Stimulated activated CD8-positive, alpha-beta memory T cell treated with anti-CD3 and anti-CD28 coated beads, Interleukin-7, amount 100 ng/mL, for 1 hour (primary cell): ENCODE data around the gene MYO5B.

Experiments used
- DNase-seq, 2 donors: peaks; one replicate each; pipeline ENCODE4 v3.0.0-alpha.2; 2020; ENCODE audit warnings: low read depth in 2 of 2

MYO5B gene

DNA sequence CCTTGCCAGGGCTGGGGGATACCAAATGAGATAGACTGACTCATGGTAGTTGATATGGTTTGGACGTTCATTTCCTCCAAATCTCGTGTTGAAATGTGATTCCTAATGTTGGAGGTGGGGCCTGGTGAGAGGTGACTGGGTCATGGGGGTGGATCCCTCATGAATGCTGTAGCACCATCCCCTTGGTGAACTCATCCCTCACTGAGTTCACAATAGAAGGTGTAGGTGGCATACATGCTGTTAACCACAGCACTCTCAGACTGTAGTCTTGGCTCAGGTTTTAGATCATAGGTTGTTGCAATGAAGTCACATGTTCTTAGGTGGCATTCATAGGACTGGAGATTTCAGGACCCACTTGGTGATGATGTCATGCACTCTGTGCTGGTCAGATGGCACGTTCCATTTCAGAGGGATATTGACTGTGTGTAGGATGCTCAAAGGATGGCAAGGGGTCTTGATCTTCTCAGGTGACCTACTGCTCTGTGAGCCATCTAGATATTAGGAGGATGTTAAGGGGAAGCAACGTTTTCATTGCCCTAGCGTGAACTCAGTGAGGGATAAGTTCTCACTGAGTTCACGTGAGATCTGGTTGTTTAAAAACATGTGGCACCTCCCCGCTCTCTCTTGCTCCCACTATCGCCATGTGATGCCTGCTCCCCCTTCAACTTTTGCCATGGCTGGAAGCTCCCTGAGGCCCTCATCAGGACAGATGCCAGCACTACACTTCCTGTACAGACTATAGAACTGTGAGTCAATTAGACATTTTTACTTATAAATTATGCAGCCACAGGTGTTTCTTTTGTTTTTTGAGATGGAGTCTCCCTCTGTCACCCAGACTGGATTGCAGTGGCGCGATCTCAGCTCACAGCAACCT, 307.8 kb downstream of the MYO5B start:
- DNase-seq, result no peak

DNA sequence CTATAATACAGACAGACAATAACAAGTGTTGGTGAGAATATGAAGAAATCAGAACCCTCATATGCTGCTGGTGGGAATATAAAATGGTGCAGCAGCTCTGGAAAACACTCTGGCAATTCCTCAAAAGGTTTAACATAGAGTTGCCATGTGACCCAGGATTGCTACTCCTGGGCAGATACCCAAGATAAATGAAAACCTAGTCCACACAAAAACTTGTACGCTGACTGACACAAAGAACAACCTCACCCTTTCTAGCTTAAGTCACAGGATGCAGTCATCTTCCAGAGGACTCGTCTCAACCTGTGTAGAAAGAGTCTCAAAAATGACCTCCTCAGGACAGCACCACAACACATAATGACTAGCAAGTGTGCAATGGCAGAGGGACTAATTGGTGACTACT, 310.0 kb downstream of the MYO5B start:
- no peak for DNase-seq

DNA sequence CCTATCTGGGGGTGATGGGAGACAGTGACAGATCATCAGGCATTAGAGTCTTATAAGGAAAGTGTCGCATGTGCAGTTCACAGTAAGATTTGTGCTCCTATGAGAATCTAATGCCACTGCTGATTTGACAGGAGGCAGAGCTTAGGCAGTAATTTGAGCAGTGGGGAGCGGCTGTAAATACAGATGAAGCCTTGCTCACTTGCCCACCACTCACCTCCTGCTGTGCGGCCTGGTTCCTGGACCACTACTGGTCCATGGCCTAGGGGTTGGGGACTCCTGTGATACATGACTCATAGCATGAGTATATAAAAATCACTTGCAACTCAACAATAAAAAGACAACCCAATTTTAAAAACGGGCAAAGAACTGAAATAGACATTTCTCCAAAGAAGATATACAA, 310.5 kb downstream of the MYO5B start:
- DNase-seq, result no peak

DNA sequence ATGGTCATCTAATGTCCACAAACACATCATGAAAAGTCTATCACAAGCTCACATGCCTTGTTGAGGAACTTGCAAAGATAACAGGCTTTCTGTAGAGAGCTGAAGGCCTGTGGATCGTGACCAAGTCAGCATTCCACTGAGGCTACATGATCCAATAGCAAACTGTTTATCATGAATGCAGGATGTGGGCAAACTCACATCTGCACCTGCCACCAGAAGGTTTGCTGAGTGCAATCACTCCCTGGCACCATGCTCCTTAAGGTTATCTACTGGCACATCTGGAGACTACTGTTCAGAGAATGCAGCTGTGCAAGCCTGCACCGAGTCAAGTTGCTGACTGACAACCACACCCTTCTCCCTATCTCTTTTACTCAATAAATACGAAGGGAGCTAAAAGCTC, 314.3 kb downstream of the MYO5B start:
- DNase-seq, result no peak

DNA sequence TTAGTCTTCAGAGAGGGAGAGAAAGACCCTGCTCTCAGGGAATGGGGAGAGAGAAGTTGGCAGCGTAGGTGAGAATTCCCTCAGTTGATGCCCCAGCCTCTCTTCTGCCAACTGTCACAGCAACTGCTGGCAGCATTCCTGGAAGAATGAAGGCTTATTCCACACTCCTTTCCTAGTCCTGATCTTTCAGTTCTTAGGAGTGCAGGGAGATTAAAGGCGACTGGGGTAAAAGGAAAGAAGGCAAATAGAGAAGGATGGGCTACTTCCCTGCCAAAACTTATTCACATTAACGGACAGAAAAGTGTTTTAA, 315.7 kb downstream of the MYO5B start:
- DNase-seq, result no peak

DNA sequence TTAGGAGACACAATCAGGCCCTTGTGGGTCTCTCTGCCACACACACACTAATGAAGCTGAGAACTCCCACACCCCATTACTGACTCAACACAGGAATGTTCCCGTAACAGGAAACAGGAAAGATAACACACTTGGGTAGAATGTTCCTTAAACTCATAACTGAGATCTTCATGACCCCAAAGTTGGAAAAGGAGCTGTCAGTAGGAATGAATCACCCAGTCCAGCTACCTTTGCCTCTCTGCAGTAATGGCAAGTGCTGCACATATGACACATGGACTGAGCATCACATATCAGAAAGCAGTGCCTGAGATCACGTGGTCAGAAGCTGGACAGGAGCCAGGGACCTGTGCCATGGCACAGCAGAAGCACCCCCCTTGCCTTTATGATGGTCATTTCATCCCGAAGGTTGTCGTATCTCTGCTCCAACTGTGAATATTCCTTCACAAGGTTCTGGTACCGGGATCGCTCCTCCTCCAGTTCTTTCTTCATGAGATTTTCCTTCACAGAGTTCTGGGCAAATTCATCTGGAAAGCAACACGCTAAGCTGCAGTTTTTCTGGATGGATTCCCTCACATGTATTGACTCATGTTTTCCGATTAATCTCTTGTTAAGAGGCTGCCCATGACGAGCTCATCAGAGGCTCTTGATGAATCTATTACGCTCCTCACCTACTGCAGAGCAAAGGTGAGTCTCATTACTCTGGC, 316.2 kb downstream of the MYO5B start:
- DNase-seq, result no peak

DNA sequence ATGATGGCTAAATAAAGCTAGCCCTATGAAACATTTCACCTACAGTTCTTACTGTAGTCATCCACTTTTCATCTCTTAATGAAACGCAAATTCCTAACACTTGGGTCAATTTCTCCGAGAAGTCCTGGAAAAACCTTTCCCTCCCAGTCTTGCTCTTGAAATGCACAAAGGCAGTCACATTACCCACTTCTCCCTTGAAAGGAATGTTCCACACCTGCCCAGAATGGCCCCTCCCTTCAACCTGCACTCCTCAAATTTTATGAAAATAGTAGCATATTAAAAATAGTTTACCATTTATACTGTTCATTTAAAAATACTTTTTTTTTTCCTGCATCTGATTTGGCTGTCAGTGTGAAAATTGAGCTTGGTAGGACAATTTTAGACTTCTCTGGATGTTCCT, 316.9 kb downstream of the MYO5B start:
- no peak for DNase-seq

DNA sequence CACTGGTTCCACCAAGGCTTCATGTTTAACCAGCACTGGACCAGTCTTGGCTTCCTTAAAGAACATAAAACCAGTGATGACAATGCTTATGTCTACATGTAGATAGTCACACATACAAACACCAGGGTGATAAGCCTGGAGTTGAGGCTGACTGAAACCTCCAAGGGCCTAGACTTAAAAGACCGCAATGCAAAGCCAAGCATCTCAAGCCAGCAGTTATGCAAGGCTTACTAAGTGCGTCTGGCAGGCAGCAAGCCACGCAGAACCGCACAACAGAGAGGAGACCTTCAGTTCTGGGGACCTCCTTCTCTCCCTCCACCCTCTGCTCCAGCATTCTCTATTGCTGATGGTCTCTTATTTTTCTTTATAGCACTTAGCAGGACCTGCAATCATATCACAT, 318.4 kb downstream of the MYO5B start:
- no peak for DNase-seq

DNA sequence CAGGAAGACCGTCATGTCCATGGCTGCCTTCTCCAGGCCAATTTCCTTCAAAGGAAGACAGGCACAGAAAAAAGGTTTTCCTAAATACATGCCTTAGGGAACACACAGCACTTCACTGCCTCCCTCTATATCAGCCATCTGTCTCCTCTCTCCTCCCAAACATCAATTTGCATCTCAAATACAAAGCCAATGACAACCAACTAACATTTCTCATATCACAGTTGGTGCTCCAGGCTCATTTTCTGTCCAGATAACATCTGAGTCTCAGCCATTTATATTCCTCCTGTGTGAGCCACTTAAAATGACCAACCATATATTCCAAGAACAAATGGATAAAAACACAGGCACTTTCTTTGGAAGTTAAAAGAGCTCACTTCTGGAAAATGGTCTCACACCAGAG, 319.2 kb downstream of the MYO5B start:
- DNase-seq, result no peak

DNA sequence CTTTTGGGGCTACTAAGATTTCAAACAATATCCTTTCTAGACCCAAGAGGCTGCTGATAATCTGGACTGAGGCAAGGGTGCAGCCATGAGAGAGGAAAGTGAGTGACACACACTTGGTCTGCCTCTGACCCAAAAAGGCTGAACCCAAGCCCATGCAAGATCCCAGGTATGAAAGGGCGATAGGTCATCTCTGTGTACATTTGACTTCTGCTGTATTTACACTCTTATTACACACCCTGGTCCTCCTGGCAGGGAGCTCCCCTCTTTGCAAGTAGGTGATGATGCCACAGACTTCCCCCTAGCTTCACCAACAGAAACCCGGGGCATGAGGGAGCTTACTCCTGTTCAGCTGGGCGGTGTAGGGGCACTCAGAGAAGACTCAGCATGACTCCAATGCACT, 319.8 kb downstream of the MYO5B start:
- no peak for DNase-seq

DNA sequence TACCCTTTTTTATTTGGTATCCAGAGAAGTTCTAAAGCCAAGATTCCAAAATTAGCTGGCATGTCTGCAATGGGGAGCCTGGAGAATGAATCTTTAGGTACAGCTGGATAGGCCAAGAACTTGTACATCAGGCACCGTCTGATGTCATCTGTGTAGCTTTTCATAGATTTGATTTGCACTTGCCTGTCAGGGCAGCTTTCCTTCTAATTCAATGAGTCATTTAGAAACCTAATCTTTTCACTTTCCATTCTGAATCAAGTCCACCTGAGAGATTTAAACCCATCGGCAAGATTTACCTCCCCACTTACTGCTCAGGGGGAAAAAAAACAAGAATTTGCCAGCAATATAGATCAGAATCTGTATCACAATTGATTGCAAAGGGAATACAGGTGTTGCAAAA, 320.7 kb downstream of the MYO5B start:
- no peak for DNase-seq

DNA sequence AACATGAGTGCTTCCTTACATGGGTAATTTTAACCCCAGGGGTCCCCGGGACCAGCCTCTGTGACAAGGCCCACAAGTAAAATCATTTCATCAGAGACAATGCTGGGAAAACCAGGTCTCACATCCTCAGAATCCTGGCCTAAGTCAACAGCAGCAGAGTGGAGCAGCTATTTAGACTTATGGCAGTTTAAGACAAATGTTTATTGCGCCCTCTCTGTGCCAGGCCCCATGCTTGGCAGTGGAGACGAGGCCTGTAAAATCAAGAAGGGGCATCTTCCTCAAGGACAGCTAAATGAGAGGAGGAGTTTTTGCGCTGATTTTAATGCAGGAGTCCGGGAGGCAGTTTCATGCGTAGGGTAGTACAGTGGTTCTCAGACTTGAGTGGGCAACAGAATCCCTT, 325.6 kb downstream of the MYO5B start:
- no peak for DNase-seq

DNA sequence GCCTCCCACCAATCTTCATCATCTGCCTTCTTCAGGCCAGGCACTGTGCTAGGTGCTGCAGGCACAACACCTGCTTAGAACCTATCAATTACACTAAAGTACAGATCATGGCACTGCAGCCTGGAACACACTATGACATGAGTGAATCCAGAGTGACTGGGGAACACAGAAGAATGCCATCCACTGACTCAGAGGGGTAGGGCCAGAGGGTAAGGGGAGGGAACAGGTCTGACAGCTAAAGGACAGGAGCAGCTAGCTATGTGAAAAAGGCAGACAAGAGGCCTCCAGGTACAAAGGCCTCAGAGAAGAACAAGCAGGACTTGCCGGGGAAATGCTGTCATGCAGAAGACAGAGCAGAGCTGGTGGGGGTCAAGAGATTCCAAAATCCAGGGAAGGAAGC, 328.3 kb downstream of the MYO5B start:
- no peak for DNase-seq

DNA sequence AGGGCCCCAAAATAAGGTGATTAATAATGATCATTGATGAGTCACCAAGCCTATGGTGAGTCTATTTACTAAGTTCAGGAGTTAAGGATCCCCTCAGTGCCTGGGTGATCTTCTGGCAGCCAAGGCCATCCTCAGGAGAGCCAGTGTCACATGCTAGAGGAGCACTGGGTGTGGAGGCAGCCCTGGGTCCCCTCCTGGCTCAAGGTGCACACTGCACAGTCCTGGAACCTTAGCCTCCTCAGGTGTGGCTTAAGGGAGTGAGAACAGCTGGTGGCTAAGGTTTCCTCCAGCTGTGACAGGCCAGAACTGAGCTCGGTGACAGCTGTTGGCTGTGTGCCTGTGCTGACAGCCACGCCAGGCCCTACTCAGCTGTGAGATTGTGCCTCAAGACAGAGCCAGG, 329.5 kb downstream of the MYO5B start:
- DNase-seq, result no peak

DNA sequence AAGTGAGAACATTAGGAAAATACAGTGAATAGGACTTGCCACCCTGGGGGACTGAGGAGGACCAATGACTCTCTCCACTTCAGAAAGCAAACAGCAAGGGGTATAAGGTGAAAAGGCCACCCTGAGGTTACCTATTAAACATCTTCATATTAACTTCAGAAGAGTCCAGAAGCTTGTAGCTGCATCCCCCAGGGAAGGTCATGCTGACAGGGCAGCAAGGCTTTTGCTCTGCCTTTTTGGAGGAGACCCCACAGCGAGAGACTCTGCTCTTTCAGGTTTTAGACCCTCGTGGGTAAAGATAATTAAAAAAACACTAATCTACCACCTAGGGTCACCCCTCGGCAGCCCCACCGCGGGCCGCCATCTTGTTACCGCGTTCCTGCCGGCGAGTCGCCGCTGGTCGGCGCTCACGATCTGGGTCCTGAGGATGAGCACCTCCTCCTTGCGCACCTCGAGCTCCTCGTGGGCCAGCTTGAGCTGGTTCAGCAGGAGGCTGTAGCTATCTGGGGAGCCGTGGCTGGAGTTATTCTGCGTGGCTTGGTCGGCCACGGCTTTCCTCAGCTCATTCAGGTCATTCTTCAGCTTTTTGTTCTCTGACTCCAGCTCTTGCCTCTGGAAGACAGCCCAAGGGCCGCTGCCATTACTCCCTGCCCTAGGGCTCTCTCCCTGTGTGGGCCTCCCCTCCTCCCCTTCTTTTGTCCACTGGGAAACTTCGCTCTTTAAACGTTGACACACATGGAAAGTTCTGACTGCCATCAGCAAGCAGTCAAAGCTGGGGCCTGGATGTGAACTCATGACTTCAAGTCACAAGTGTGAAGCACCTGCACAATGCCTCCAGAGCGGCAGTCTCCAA, 331.0 kb downstream of the MYO5B start:
- DNase-seq, result no peak

DNA sequence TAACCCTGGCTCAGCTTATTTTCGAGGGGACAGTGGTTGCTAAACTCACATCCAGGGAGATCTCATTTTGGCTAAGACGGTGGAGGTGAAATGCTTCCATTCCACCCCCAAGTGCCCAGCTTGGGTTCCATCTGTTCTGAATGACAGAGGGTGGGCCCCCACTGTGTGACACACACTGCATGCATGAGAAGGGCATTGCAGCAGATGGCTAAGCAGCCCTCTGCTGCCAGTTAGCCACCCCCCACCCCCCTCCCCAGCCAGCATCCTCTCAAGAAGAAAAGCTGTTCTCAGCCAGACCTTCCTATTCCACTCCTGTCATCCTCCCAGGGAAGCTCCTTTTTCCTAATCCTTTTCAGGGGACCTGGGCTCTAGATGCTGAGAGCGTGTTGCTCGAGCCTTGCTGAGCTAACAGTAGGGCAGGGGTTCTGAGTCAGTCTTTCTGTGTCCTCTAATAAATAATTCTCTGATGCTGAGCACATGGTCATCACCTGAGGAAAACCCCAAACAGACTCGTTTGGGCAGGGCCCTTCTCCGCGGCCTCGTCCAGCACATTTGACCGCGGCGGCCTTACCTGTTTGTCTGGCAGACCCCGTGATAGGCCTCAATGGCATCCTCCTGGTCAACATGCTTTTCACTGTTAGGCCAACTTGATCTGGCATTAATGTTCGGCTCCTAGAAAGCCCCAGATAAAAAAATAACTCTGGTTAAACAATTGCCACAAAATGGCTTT, 332.1 kb downstream of the MYO5B start:
- no peak for DNase-seq

DNA sequence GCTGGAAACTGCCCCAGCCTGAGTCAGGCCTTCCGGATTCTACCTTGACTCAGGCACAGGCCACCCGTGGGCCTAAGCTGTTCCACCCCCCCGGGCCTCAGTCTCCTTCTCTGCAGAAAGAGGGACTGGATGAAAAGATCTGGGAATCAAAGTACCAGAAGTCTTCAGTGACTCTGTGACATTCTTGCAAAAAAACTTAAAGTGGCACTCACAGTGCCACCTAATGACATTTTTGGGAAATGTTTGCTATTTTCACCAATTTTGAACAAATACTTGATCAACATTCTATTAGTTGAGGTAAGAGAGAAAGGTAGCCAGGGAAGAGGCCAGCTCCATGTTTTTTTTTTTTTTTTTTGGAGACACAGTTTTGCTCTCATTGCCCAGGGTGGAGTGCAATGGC, 333.3 kb downstream of the MYO5B start:
- no peak for DNase-seq

DNA sequence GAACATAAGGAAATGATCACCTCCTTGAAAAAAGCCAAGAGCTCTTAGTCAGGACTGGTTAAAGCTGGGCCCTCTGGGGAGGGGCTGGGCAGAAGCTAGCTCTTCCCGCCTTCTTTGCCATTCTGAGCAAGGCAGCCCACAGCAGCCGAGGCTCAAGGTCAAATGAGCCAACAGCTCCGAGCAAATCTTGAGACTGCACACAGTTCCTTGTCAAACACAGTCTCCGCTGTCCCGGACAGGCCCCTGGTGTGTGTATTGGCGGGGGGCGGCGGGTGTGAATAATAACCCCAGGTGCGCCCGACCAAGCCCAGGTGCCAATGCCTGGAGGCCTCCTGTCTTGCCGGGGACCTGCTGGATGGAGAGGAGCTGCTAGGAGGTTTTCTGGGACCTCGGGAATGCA, 335.2 kb downstream of the MYO5B start:
- DNase-seq, result no peak

DNA sequence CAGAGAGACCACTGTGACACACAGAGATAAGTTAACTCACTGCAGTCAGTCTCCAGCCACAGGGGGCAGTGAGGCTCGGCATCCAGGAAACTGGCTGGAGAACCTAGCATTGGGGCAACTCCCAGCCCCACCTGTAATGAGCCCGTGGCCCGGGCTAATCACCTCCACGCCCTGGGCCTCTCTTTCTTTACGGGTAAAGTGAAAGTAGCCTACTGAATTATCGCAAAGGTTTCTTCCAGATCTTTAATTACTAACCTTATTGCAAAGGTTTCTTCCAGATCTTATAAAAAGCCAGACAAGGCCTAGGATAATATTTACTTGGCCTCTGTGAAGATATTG, 336.0 kb downstream of the MYO5B start:
- DNase-seq, result no peak

DNA sequence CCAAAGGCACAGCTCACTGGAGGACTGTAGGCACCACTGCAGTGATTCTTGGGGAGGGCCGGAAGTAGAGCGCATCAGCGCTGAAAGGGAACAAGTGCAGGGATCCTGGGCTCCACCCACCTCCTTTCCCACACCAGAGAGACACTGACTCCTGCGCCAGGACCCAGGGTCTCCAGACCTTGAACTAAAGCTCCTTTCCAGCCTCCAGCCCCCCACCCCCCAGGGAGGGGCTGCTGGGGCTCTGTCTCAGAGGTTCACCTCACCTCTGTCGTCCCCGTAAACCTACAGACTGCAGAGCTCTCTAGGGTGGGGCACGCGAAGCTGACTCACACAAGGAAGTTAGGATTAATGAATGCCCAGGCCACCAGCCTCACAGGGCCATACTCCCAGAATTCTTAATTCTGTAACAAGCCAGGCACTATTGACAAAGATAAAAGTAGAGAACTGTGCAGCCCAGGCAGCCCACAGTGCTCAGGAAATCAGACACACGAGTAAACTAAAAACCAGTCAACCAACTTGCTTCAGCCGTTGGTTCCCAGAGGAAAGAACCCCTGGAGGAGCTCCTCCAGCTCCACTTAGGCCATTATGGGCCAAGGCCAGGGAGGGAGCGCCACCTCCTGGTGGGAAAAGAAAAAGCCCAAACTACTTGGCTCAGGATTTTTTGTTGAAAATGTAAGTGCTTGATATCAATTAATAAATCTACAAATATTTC, 336.5 kb downstream of the MYO5B start:
- DNase-seq, result peak; percentile 5 to 32

DNA sequence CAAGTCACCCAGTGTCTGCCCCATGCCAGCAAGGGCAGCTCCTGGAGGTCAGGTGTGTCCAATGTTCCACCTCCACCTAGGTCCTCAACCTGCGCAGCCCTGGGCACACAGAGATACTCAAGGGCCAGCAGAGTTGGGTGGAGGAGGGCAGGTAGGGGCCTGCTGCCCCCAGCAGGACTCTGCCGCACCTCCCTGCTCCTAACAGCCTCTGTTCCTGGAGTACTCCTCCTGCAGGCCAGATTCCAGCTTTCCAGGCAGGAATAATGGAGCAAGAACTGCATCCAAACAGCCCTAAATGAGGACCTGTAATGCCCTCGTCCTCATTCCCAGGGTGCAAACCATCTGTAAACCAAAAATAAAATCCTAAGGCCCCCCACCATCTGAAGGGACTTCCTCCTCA, 337.2 kb downstream of the MYO5B start:
- no peak for DNase-seq

DNA sequence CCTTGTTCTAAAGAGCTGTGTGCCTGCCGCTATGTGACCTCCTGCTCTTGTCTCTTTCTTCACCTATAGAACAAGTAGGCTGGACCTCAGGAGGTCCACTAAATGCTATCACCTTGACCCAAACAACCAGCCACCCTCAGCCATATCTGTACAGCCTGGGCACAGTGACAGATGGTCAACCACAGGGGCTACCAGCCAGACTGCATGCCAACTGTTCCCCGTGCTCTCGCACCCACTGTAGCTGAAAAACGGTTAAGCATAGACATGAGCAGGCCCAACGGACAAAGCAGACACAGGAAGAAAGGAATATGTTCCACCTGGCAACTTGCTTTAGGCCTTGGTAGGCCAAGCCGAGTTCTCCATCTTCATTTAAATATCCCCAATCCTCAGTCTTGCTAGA, 338.5 kb downstream of the MYO5B start:
- no peak for DNase-seq
